Erythroblast (primary cell): Measurements from ENCODE around the gene CNTN4.

Experiments
- GATA1 ChIP-seq: IDR thresholded peaks from 2 replicates; pipeline ENCODE4 v1.6.1; 2011; ENCODE audit warnings: low read depth, mild to moderate bottlenecking, control low read depth, low read length, moderate library complexity
- POLR2A ChIP-seq: IDR thresholded peaks from 2 replicates; pipeline ENCODE4 v1.6.1; 2011; ENCODE audit warnings: mild to moderate bottlenecking, low read length

- TF ChIP-seq POLR2A (no peak), GATA1 (no peak)
These were observed 674.1 kb downstream of the CNTN4 start for GRCh38 chr3:2772803-2773202.
